Heart left ventricle (tissue), 16 donors: ENCODE measurements around the gene TRRAP. TPM values are rescaled to one million over a fixed set of nuclear protein-coding genes. Genes with fewer than 3 reads are reported as not detected.

ENCODE experiments used
- ATAC-seq, 4 donors: fragments of 200-7000 bp; cut with Tn5 transposase; one replicate each; pipeline ENCODE4 v1.9.1; 2020 to 2022; ENCODE audit warnings: moderate library complexity in 4 of 4, mild to moderate bottlenecking in 3 of 4, moderate number of reproducible peaks in 1 of 4
- DNase-seq, 5 donors: peaks; one replicate each; pipeline ENCODE4 v3.0.0-alpha.2; 2020
- H3K27ac ChIP-seq, 12 donors: fragments of 200-600 bp; sonication (generic) in 4 of 12; one replicate each; pipeline versions ENCODE4 v1.5.0 to v1.8.0; 2016 to 2022; ENCODE audit warnings: mild to moderate bottlenecking in 2 of 12
- H3K27me3 ChIP-seq, 9 donors: fragments of 200-600 bp; sonication (generic) in 2 of 9; one replicate each; pipeline versions ENCODE4 v1.5.1 to v1.8.0; 2016 to 2022; ENCODE audit warnings: mild to moderate bottlenecking in 3 of 9
- H3K36me3 ChIP-seq, 9 donors: fragments of 200-600 bp; sonication (generic) in 2 of 9; one replicate each; pipeline versions ENCODE4 v1.5.0 to v1.8.0; 2018 to 2022; ENCODE audit warnings: mild to moderate bottlenecking in 2 of 9
- H3K4me1 ChIP-seq, 12 donors: fragments of 200-600 bp; sonication (generic) in 4 of 12; one replicate each; pipeline versions ENCODE4 v1.5.0 to v1.8.0; 2016 to 2022; ENCODE audit warnings: mild to moderate bottlenecking in 3 of 12
- H3K4me3 ChIP-seq, 12 donors: fragments of 200-600 bp; sonication (generic) in 4 of 12; one replicate each; pipeline versions ENCODE4 v1.5.0 to v1.8.0; 2017 to 2022; ENCODE audit warnings: mild to moderate bottlenecking in 9 of 12, moderate library complexity in 4 of 12
- H3K9me3 ChIP-seq, 12 donors: fragments of 200-600 bp; sonication (generic) in 4 of 12; one replicate each; pipeline versions ENCODE4 v1.5.0 to v1.8.0; 2016 to 2022; ENCODE audit warnings: mild to moderate bottlenecking in 1 of 12
- CTCF ChIP-seq, 12 donors: fragments of 200-600 bp; sonication (generic) in 4 of 12; IDR thresholded peaks; one replicate each; pipeline versions ENCODE4 v1.5.0 to v1.8.0; 2018 to 2022; ENCODE audit warnings: antibody characterized with exemption in 12 of 12, mild to moderate bottlenecking in 5 of 12
- POLR2A ChIP-seq, 2 donors: fragments of 450-650 bp; IDR thresholded peaks; one replicate each; pipeline ENCODE4 v1.6.1; 2017; ENCODE audit warnings: antibody characterized with exemption in 2 of 2, mild to moderate bottlenecking in 2 of 2, moderate library complexity in 2 of 2
- WGBS, 4 donors: extraction: QIAGEN DNeasy Blood & Tissue Kit in 2 of 4; methylation state at CpG; one replicate each; pipeline versions ENCODE4 v1.1.5 to v1.1.7; 2013 to 2018; 5-methylcytosine and 5-hydroxymethylcytosine counted together
- intact Hi-C, 10 donors: fragments of 100-400 bp; cut with DNase I; formaldehyde crosslinking; loops; one replicate each; pipeline versions ENCODE4 v1.11.1 to v1.14.2; 2022
- microRNA-seq, 4 donors: library from miRNA; unstranded; fragments of <30 nt; microRNA quantifications; one replicate each; pipeline versions ENCODE4 to v1.2.0, GENCODE V29; 2017 to 2020
- polyA plus RNA-seq, 2 donors: library from polyadenylated mRNA; stranded (reverse); fragments of 200-250 nt; gene quantifications; one replicate each; pipeline ENCODE4 v1.2.3, GENCODE V29; 2013
- total RNA-seq, 9 donors: library from RNA; depleted of rRNA in 2 of 9; stranded (reverse); fragments of >200 nt in 2 of 9; fragmentation: NEBNext Ultra II Directional in 3 of 9; extraction: Animal tissue kit (Norgen Biotek cat#: 25700) in 3 of 9; gene quantifications; one replicate each; pipeline versions ENCODE4 v1.1.0 to v1.2.4, GENCODE V29; 2016 to 2023
- donor health status: ischemic (EF 13 %, LVEDD 7.1; RV severe dilation, severe dysfunction).
- donor health status: healthy with polysubstance abuse.
- donor health status: DM: no; HTN: yes; CAD: no.
- donor health status: DM: no; HTN: no; CAD: no.
- donor health status: ischemic (EF 25% LVEDD 6.9; RV normal size, moderate dysfunction).
- donor health status: ischemic (EF 25% LVEDD 5.7; RV mildly dilated, moderate dysfunction).
- donor health status: healthy.
- donor health status: DM: yes; HTN: yes; CAD: no.
- donor health status: ischemic (EF 35%, LVEDD 5.7; RV mildly dilated, moderate dysfunction).
- donor health status: nonischemic (EF 11% LVEDD 7.7; RV severe dilation, severe dysfunction).
- donor health status: DM: yes; HTN: yes; CAD: no.
- donor health status: PGD.
- donor health status: ischemic (EF 29% LVEDD 5.4; RV normal size, mild dysfunction).
- donor health status: nonischemic (EF 23%, LVEDD 6.1; RV moderate dilation, normal function).

TRRAP gene
- total and polyA plus RNA-seq, 11 donors: 9.2 to 29.6 (median 21.6) TPM

GRCh38 chr7:99061001-99061776, 182.9 kb downstream of the TRRAP start:
- no peak overlapping the region for H3K27ac ChIP-seq
- no peaks in the 10 kb centered on the region for H3K27me3 ChIP-seq
- no peaks in the 10 kb centered on the region for H3K4me1 ChIP-seq
- H3K4me3 ChIP-seq: no peak overlapping the region
- TF ChIP-seq CTCF (IDR thresholded peaks at IDR 0.05) (no peak), POLR2A (IDR thresholded peaks at IDR 0.05) (no peak)
- DNase-seq (no peak), ATAC-seq (no peak)
- peaks cover 0 to 43% (median 23%) of the 10 kb centered on the region in 9 donors for H3K36me3 ChIP-seq
- no peaks in the 10 kb centered on the region for H3K9me3 ChIP-seq
- intact Hi-C loops: loop anchor here in 1 of 10 donors (10.0 kb wide), 1 partner anchor 64 kb away; no protein-coding TSS in a partner anchor
- 82 to 86% (median 85%) methylated on average over 6 of the region's 6 CpGs for WGBS, 4 donors

Small RNA genes within 50 kb of the gene (microRNA-seq; reads per million reads assigned to microRNA genes)
- 0.21 to 3.6 (median 2.1) reads per million in 4 donors for gene MIR3609

Other genes with a start within 250 kb of the TRRAP start
- under 1 TPM in 3 of 9 donors, not detected in 6; 0.13 to 0.77 (median 0.27) TPM for gene TMEM130, start 8.5 kb upstream of the TRRAP start, total RNA-seq
- under 1 TPM in 1 of 2 donors, not detected in 1; 0.11 TPM for gene TMEM130, start 8.5 kb upstream of the TRRAP start, polyA plus RNA-seq